GM21786 (cell line): ENCODE data around the gene SNX30.

Source experiments
- ATAC-seq: cut with Tn5 transposase; IDR thresholded peaks from one replicate; pipeline ENCODE4 v1.9.1; 2021; ENCODE audit not compliant: unreplicated experiment

Gene SNX30

DNA sequence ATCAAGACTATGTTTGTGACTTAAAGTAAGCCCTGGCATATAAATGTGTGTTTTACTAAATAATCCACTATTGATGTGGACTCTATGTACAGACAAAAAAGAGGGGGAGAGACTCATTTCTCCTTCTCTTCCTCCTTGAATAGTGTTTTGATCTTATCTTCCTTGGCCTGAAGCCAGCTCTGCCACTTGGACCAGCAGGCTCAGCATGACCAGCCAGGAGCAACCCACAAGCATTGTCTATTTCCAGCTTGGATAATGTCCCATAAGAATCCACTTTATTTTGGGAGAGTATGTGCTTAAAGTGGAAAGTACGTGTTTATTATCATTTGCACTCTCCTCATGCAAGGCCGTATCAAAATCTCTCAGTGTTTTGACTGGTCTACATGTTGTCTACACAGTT, 164.0 kb downstream of the SNX30 start:
- ATAC-seq: no peak

DNA sequence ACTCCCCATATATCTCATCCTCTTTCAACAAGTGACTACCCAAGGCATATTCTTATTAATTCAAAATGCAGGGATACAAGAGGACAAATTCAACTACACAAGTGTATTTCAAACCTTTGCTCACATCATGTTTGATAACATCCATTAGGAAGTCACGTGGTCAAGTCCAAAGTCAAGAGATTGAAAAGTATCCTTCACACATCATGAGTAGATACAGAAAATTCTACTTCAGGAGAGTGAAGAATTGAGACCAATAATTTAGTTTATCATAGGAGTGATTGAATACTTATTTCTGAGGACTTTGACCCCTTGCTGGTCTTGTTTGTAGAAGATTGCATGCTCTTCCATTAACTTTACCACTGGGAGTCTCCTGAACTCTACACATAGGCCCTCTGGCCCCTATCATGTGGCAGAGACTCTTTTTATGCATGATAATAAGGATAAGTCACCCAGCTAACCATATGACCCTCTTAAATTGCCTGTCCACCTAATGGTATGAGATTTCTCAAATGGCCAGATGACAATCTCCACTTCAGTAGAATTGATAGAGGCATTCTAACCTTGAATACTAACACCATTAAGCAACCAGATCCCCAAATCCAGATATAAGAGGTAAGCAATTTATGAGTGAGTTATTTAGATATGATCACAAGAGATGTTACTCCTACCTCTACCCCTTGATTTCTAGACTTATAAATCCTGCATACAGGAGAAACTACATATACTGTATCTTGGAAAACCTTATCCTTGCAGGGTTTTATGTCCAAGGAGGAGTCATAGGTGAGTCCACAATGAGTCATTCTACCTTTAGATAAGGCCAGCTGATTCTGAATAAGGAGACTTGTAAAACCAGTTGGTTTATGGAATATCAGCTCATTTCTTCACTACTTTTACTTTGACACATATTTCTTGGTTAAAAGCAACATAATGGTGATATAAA, 166.8 kb downstream of the SNX30 start:
- no peak for ATAC-seq

DNA sequence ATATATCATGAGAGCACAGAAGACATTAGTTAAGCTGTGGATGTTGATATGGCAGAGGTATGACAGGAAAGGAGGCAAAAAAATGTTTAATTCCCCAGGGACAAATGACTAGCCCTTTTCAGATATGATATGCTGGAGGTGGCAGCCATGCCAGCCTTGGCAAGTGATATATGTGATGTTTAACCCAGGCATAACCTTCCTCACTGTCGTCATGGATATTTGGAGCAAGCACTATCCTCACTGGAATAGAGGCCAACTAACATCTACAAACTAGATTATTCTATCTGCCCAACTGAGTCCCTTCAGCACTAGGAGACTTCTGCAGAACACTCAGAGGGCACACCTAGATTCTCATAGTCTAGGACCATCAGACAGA, 167.4 kb downstream of the SNX30 start:
- no peak for ATAC-seq

DNA sequence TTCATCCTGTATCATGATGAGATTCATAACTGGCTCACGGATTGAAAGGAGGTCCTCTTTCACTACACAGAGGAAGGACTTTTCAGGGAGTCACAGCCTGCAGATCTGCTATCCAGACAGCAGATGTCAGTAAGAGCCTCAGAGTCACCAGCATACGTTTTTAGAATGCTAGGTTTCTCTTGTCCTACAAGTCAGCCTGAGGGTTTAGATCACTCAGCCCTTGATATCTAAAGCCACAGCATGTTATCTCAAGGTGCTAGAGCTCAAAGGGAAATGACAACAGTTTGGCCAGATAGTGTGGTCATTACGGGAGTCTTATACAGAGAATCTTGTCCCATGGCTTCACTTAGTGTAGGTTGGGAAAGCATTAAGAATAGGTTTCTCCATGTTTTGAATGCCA, 171.0 kb downstream of the SNX30 start:
- no peak for ATAC-seq
